PC-3 (cell line): ENCODE measurements around the gene ELMO3. TPM values are rescaled to one million over a fixed set of nuclear protein-coding genes. Genes with fewer than 3 reads are reported as not detected.

ENCODE experiments used
- ATAC-seq: fragments of 200-7000 bp; cut with Tn5 transposase; 2 replicates; pipeline ENCODE4 v1.9.1; 2020; ENCODE audit warnings: mild to moderate bottlenecking, moderate library complexity
- BruUV-seq: library from RNA; stranded (reverse); fragments of 400-500 nt; replicated peaks from 2 replicates; lab custom pipeline; 2021; lab: Mats Ljungman, UMichigan
- CTCF ChIA-PET: fragments of 300-600 bp; sonication (Branson Sonifier 250); formaldehyde crosslinking; loops from one replicate; lab custom pipeline; 2022; ENCODE audit warnings: antibody characterized with exemption; lab: Charles Lee
- POLR2A ChIA-PET: fragments of 300-600 bp; sonication (Branson Sonifier 250); formaldehyde crosslinking; loops from one replicate; lab custom pipeline; 2022; ENCODE audit warnings: antibody characterized with exemption; ENCODE audit not compliant: unreplicated experiment; lab: Charles Lee
- DNase-seq: peaks from one replicate; pipeline ENCODE4 v3.0.0-alpha.2; 2015
- H2AFZ ChIP-seq: fragments of 300-600 bp; sonication (generic); 2 replicates; pipeline ENCODE4 v1.6.0; 2016; ENCODE audit warnings: antibody characterized with exemption, low read length
- H3F3A ChIP-seq: fragments of 300-600 bp; sonication (generic); one replicate; pipeline ENCODE4 v1.6.0; 2017; ENCODE audit warnings: antibody characterized with exemption, low read length, control low read depth, mild to moderate bottlenecking; ENCODE audit not compliant: unreplicated experiment
- H3K27ac ChIP-seq: fragments of 300-600 bp; sonication (generic); 2 replicates; pipeline ENCODE4 v1.5.1; 2016; ENCODE audit warnings: mild to moderate bottlenecking, low read length
- H3K27me3 ChIP-seq: fragments of 300-600 bp; sonication (generic); 2 replicates; pipeline ENCODE4 v1.6.1; 2016; ENCODE audit warnings: low read length, mixed read lengths
- H3K36me3 ChIP-seq: fragments of 300-600 bp; sonication (generic); 2 replicates; pipeline ENCODE4 v1.6.1; 2016; ENCODE audit warnings: low read depth, mixed run types, low read length, mixed read lengths
- H3K4me1 ChIP-seq: fragments of 300-600 bp; sonication (generic); 2 replicates; pipeline ENCODE4 v1.5.1; 2016; ENCODE audit warnings: low read length; ENCODE audit not compliant: insufficient read depth
- H3K4me2 ChIP-seq: fragments of 300-600 bp; sonication (generic); 2 replicates; pipeline ENCODE4 v1.6.0; 2016; ENCODE audit warnings: low read length
- H3K4me3 ChIP-seq: fragments of 300-600 bp; sonication (generic); 2 replicates; pipeline ENCODE4 v1.5.1; 2016; ENCODE audit warnings: mild to moderate bottlenecking, low read length, mixed read lengths
- H3K79me2 ChIP-seq: fragments of 300-600 bp; sonication (generic); 2 replicates; pipeline ENCODE4 v1.6.1; 2017; ENCODE audit warnings: low read length, mixed read lengths
- H3K9ac ChIP-seq: fragments of 300-600 bp; sonication (generic); 2 replicates; pipeline ENCODE4 v1.6.0; 2016; ENCODE audit warnings: mild to moderate bottlenecking, low read length
- H3K9me2 ChIP-seq: fragments of 300-600 bp; sonication (generic); replicated peaks from 2 replicates; pipeline ENCODE4 v1.6.1; 2016; ENCODE audit warnings: mixed run types, low read length, mixed read lengths
- H3K9me3 ChIP-seq: fragments of 300-600 bp; sonication (generic); 2 replicates; pipeline ENCODE4 v1.6.1; 2016; ENCODE audit warnings: low read length, mixed read lengths
- H4K20me1 ChIP-seq: fragments of 300-600 bp; sonication (generic); 2 replicates; pipeline ENCODE4 v1.6.1; 2016; ENCODE audit warnings: low read length, mixed read lengths
- EZH2 ChIP-seq: fragments of 300-600 bp; sonication (generic); IDR thresholded peaks from one replicate; pipeline ENCODE4 v1.6.1; 2017; ENCODE audit warnings: antibody characterized with exemption, mild to moderate bottlenecking, low read length; ENCODE audit not compliant: unreplicated experiment
- EZH2phosphoT487 ChIP-seq: fragments of 300-600 bp; sonication (generic); IDR thresholded peaks from 2 replicates; pipeline ENCODE4 v1.6.1; 2018; ENCODE audit warnings: mild to moderate bottlenecking, antibody characterized with exemption, low read length, borderline replicate concordance
- intact Hi-C: fragments of 100-400 bp; cut with micrococcal nuclease; formaldehyde crosslinking; loops from 2 replicates; pipeline ENCODE4 v1.9.0; 2023
- total RNA-seq: library from RNA; depleted of rRNA; stranded (reverse); fragments of >200 nt; gene quantifications from 2 replicates; pipeline ENCODE4 v1.2.3, GENCODE V29; 2014
- TF ChIP-seq, protein P1 (sequence below): fragments of 300-600 bp; sonication (generic); conservative IDR thresholded peaks from 2 replicates; pipeline ENCODE4 v1.5.1; 2017; ENCODE audit warnings: antibody characterized with exemption, low read depth, mild to moderate bottlenecking, low read length

Gene ELMO3
- total RNA-seq, 1 experiment from 2014 or later, result 2.2 TPM

DNA sequence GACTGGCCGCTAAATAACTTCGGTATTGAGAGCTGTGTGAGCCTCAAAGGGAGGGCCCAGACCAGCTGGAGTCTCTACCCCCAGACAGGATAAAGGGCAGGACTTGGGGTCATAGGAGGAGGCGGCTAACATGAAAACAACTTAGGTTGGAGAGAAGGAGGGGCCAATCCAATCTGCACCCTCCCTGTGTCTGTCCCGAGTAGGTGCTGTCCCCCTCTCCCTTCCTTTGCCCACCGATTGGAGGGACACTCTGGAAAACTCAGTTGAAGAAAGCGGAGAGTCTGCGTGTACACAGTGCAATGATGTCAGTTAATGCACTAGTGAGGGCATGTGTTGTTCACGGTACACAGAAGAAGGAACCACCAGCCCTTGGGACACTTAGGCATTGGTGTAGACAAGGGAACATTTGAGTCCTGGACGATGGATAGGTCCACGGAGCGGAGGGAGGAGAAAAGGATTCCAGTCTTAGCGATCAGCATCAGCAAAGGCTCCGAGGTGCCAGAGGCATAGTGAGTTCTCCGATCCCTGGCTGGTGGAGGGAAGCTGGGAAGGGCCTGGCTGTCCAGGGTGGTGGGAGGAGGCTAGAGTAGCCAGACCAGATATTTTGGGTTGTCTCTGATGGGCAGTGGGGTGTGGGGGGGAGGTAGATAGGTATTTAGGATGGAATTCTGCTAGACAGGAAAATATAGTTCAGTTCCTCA is 27.8 kb upstream of the ELMO3 start:
- H3K4me2 ChIP-seq, result peak overlapping the region; percentile 69
- H3K4me3 ChIP-seq, result peak overlapping the region; percentile 59
- ATAC-seq, result peak; percentile 2
- no peak for DNase-seq
- H3F3A ChIP-seq, result no peaks in the 10 kb centered on the region
- H3K9me3 ChIP-seq, result no peaks in the 10 kb centered on the region
- peaks cover 22% of the 10 kb centered on the region for H3K79me2 ChIP-seq
- peak overlapping the region; percentile 76 for H3K27ac ChIP-seq
- H3K9ac ChIP-seq, result peak overlapping the region; percentile 75
- H3K9me2 ChIP-seq, result no peaks in the 10 kb centered on the region
- ChIA-PET POLR2A (interaction anchor here (0.5 kb wide), 1 partner anchor 76 kb away, joined by 3 read pairs; the partner anchor contains the start of gene FHOD1), CTCF (interaction anchor here (1.0 kb wide), 1 partner anchor 16 kb away, joined by 10 read pairs; no protein-coding TSS in a partner anchor)
- H3K4me1 ChIP-seq, result peaks cover 38% of the 10 kb centered on the region
- no peaks in the 10 kb centered on the region for H4K20me1 ChIP-seq
- TF ChIP-seq EZH2phosphoT487 (no peak), EZH2 (no peak)
- TF ChIP-seq, protein P1, sequence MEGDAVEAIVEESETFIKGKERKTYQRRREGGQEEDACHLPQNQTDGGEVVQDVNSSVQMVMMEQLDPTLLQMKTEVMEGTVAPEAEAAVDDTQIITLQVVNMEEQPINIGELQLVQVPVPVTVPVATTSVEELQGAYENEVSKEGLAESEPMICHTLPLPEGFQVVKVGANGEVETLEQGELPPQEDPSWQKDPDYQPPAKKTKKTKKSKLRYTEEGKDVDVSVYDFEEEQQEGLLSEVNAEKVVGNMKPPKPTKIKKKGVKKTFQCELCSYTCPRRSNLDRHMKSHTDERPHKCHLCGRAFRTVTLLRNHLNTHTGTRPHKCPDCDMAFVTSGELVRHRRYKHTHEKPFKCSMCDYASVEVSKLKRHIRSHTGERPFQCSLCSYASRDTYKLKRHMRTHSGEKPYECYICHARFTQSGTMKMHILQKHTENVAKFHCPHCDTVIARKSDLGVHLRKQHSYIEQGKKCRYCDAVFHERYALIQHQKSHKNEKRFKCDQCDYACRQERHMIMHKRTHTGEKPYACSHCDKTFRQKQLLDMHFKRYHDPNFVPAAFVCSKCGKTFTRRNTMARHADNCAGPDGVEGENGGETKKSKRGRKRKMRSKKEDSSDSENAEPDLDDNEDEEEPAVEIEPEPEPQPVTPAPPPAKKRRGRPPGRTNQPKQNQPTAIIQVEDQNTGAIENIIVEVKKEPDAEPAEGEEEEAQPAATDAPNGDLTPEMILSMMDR, result no peak
- no peaks in the 10 kb centered on the region for H3K27me3 ChIP-seq
- BruUV-seq, result TSS peak; percentile 41
- intact Hi-C loops, result no loop called here
- 0 out of 2 replicates have a peak overlapping the region, but pooled peaks have one; percentile 45 for H2AFZ ChIP-seq
- no peaks in the 10 kb centered on the region for H3K36me3 ChIP-seq

DNA sequence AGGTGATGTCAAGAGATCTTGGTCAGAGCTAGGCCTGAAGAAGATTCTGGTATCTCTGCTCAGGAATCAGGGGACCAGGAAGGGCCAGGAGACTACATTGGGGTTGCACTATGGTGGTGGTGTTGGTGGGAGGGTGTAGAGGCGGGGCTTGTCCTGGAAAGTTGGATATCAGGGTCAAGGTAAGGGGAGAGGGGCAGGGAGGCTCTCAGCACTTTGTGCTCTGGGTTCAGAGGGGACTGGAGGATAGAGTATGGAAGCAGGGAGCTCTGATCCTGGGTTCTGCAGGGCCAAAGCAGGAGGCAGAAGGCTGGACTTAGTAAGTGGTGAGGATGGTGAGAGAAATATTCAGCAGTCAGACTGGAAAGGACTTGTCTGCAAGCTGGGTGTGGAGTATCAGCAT is 25.6 kb upstream of the ELMO3 start:
- DNase-seq (no peak), ATAC-seq (no peak)
- H3K9ac ChIP-seq, result peak overlapping the region; percentile 65; the same call in 1 of the 2 replicates
- H3K4me3 ChIP-seq, result peak overlapping the region; percentile 71
- H3K4me2 ChIP-seq, result peak overlapping the region; percentile 97
- peaks cover 44% of the 10 kb centered on the region for H3K4me1 ChIP-seq
- no peaks in the 10 kb centered on the region for H3F3A ChIP-seq
- POLR2A ChIA-PET, result interaction anchor here (0.6 kb wide), 1 partner anchor 556 kb away, joined by 4 read pairs; no protein-coding TSS in a partner anchor
- TF ChIP-seq EZH2 (no peak), EZH2phosphoT487 (no peak)
- TF ChIP-seq, protein P1, result no peak
- H3K79me2 ChIP-seq, result peaks cover 22% of the 10 kb centered on the region
- H3K36me3 ChIP-seq, result no peaks in the 10 kb centered on the region
- intact Hi-C loops, result no loop called here
- no TSS peak for BruUV-seq
- peak overlapping the region; percentile 69 for H3K27ac ChIP-seq
- no peaks in the 10 kb centered on the region for H4K20me1 ChIP-seq
- H3K9me2 ChIP-seq, result no peaks in the 10 kb centered on the region
- H2AFZ ChIP-seq, result peak overlapping the region; percentile 54
- no peaks in the 10 kb centered on the region for H3K9me3 ChIP-seq
- H3K27me3 ChIP-seq, result no peaks in the 10 kb centered on the region
- CTCF ChIA-PET, result interaction anchor here (1.0 kb wide), 1 partner anchor 11 kb away, joined by 7 read pairs; no protein-coding TSS in a partner anchor
